Stimulated activated CD8-positive, alpha-beta memory T cell treated with anti-CD3 and anti-CD28 coated beads, Interleukin-12 subunit alpha, Interleukin-12 subunit beta, amount 100 ng/mL, for 4 hours (primary cell): Measurements from ENCODE around the gene ST14.
A peak's percentile ranks its signal among the peaks of the same experiment; 100 is the strongest.
"Not testable (repeated sequence)": the region's sequence is repeated elsewhere in the genome, so short reads cannot be mapped to it uniquely, and the experiment has no call there.

Experiments
- DNase-seq: peaks from one replicate; pipeline ENCODE4 v3.0.0-alpha.2; 2020; ENCODE audit warnings: low read depth

ST14 gene

GRCh38 chr11:130209954-130210854 is 50.6 kb downstream of the ST14 start:
- no peak for DNase-seq

- DNase-seq: no peak
Measured at GRCh38 chr11:130211144-130211543, 51.6 kb downstream of the ST14 start.

- DNase-seq: no peak
Measured at GRCh38 chr11:130211781-130212401, 52.3 kb downstream of the ST14 start.

GRCh38 chr11:130212431-130212961 is 52.9 kb downstream of the ST14 start:
- DNase-seq: no peak

GRCh38 chr11:130213143-130213978 is 53.8 kb downstream of the ST14 start:
- DNase-seq: peak; percentile 50

- DNase-seq: no peak
Measured at GRCh38 chr11:130213979-130214281, 54.3 kb downstream of the ST14 start.

- DNase-seq: no peak
Measured at GRCh38 chr11:130214861-130215530, 55.4 kb downstream of the ST14 start.

GRCh38 chr11:130215531-130216220 is 56.1 kb downstream of the ST14 start:
- DNase-seq: no peak

- no peak for DNase-seq
Measured at GRCh38 chr11:130216221-130216550, 56.6 kb downstream of the ST14 start.

GRCh38 chr11:130216591-130217132 is 57.1 kb downstream of the ST14 start:
- no peak for DNase-seq

GRCh38 chr11:130217133-130218031 is 57.8 kb downstream of the ST14 start:
- no peak for DNase-seq

GRCh38 chr11:130218501-130219070 is 59.0 kb downstream of the ST14 start:
- DNase-seq: no peak

- no peak for DNase-seq
Measured at GRCh38 chr11:130219148-130219547, 59.6 kb downstream of the ST14 start.

GRCh38 chr11:130220311-130221035 is 60.9 kb downstream of the ST14 start:
- DNase-seq: no peak

GRCh38 chr11:130223291-130223971 is 63.8 kb downstream of the ST14 start:
- no peak for DNase-seq

GRCh38 chr11:130227373-130227772 is 67.8 kb downstream of the ST14 start:
- DNase-seq: no peak

- DNase-seq: not testable (repeated sequence)
Measured at GRCh38 chr11:130233486-130233885, 73.9 kb downstream of the ST14 start.

- not testable (repeated sequence) for DNase-seq
Measured at GRCh38 chr11:130233888-130234287, 74.3 kb downstream of the ST14 start.
